ENCODE results near the gene SMIM1. TPM values are rescaled to one million over a fixed set of nuclear protein-coding genes. Genes with fewer than 3 reads are reported as not detected.

SMIM1 gene
- total and polyA plus RNA-seq, 2 donors (not counting 3 experiments of a cell fraction or from before 2014, with no cell fraction given): 1.4 to 2.9 TPM

- Histone ChIP-seq H3K4me2 (ENCODE audit: insufficient read depth, low read length) (no peak overlapping the region), H3K36me3 (ENCODE audit: control insufficient read depth in 2 of 2, extremely low read depth in 1 of 2, insufficient read depth in 2 of 2, low read length in 2 of 2) (peaks cover 3 to 38% of the 10 kb centered on the region in 2 experiments), H3K27me3 (ENCODE audit: control insufficient read depth in 2 of 2, insufficient read depth in 2 of 2, low read length in 2 of 2) (no peaks in the 10 kb centered on the region), H4K20me1 (replicated peaks; ENCODE audit: control insufficient read depth, extremely low read depth, insufficient read depth, low read length) (no peaks in the 10 kb centered on the region), H3K4me1 (ENCODE audit: control insufficient read depth, extremely low read depth, insufficient read depth, low read length) (no peaks in the 10 kb centered on the region), H3K4me3 (replicated peaks in 1 of 3; ENCODE audit: insufficient read depth in 1 of 3, low read depth in 1 of 3, low read length in 3 of 3) (no peak overlapping the region), H3K9ac (replicated peaks; ENCODE audit: extremely low read depth, insufficient read depth, low read length) (no peak overlapping the region), H3K27ac (ENCODE audit: insufficient read depth, low read depth, low read length) (no peak overlapping the region), H3K9me1 (replicated peaks; ENCODE audit: control insufficient read depth, extremely low read depth, insufficient read depth, low read length) (no peaks in the 10 kb centered on the region), H3K79me2 (ENCODE audit: control insufficient read depth, insufficient read depth, low read length) (no peaks in the 10 kb centered on the region), H3K9me3 (replicated peaks; ENCODE audit: control insufficient read depth, insufficient read depth, low read length) (no peaks in the 10 kb centered on the region), H2AFZ (ENCODE audit: low read depth, low read length) (no peak overlapping the region)
- dilution Hi-C loops (cut with MboI; ENCODE audit: extremely low pct_ligation_motif_present, low sequenced_read_pairs): no loop called here
- BruUV-seq (replicated peaks): no TSS peak
- FAIRE-seq: no peak
- TF ChIP-seq CTCF (IDR thresholded peaks at IDR 0.05; ENCODE audit: extremely low read depth in 1 of 2, insufficient read depth in 1 of 2, low read depth in 1 of 2, low read length in 2 of 2): no peak
- no peak for TF ChIP-seq MYC (IDR thresholded peaks at IDR 0.05; ENCODE audit: low read depth, low read length)
- TF ChIP-seq GATA2 (IDR thresholded peaks at IDR 0.05; ENCODE audit: insufficient read depth, insufficient read length, low read depth, low read length): no peak
- ChIA-PET CTCF (no interaction called here), POLR2A (no interaction called here)
- DNase-seq (ENCODE audit: low read depth, low spot score): no peak
- intact Hi-C loops (cut with micrococcal nuclease): no loop called here
These were observed 6.8 kb downstream of the SMIM1 start for GRCh38 chr1:3779265-3779911.

- Histone ChIP-seq H3K36me3 (ENCODE audit: control insufficient read depth in 2 of 2, extremely low read depth in 1 of 2, insufficient read depth in 2 of 2, low read length in 2 of 2) (peaks cover 3 to 40% of the 10 kb centered on the region in 2 experiments), H2AFZ (ENCODE audit: low read depth, low read length) (no peak overlapping the region), H3K4me3 (replicated peaks in 1 of 3; ENCODE audit: insufficient read depth in 1 of 3, low read depth in 1 of 3, low read length in 3 of 3) (no peak overlapping the region), H3K4me1 (ENCODE audit: control insufficient read depth, extremely low read depth, insufficient read depth, low read length) (no peaks in the 10 kb centered on the region), H3K9me1 (replicated peaks; ENCODE audit: control insufficient read depth, extremely low read depth, insufficient read depth, low read length) (no peaks in the 10 kb centered on the region), H3K4me2 (ENCODE audit: insufficient read depth, low read length) (no peak overlapping the region), H3K27me3 (ENCODE audit: control insufficient read depth in 2 of 2, insufficient read depth in 2 of 2, low read length in 2 of 2) (no peaks in the 10 kb centered on the region), H3K9me3 (replicated peaks; ENCODE audit: control insufficient read depth, insufficient read depth, low read length) (no peaks in the 10 kb centered on the region), H3K79me2 (ENCODE audit: control insufficient read depth, insufficient read depth, low read length) (no peaks in the 10 kb centered on the region), H3K9ac (replicated peaks; ENCODE audit: extremely low read depth, insufficient read depth, low read length) (no peak overlapping the region), H4K20me1 (replicated peaks; ENCODE audit: control insufficient read depth, extremely low read depth, insufficient read depth, low read length) (no peaks in the 10 kb centered on the region), H3K27ac (ENCODE audit: insufficient read depth, low read depth, low read length) (no peak overlapping the region)
- CTCF ChIA-PET: no interaction called here
- dilution Hi-C loops (cut with MboI; ENCODE audit: extremely low pct_ligation_motif_present, low sequenced_read_pairs): no loop called here
- no TSS peak for BruUV-seq (replicated peaks)
- intact Hi-C loops (cut with micrococcal nuclease): no loop called here
- POLR2A ChIA-PET: no interaction called here
- no peak for DNase-seq (ENCODE audit: low read depth, low spot score)
- no peak for FAIRE-seq
- TF ChIP-seq GATA2 (IDR thresholded peaks at IDR 0.05; ENCODE audit: insufficient read depth, insufficient read length, low read depth, low read length): no peak
- TF ChIP-seq JUN (IDR thresholded peaks at IDR 0.05; ENCODE audit: borderline replicate concordance, insufficient read depth, insufficient read length, low read depth): no peak
- TF ChIP-seq POLR2A (IDR thresholded peaks at IDR 0.05; ENCODE audit: low read depth, low read length): no peak
- TF ChIP-seq CTCF (IDR thresholded peaks at IDR 0.05; ENCODE audit: extremely low read depth in 1 of 2, insufficient read depth in 1 of 2, low read depth in 1 of 2, low read length in 2 of 2): no peak
- TF ChIP-seq FOS (IDR thresholded peaks at IDR 0.05; ENCODE audit: borderline replicate concordance, insufficient read depth, low read length): no peak
- TF ChIP-seq EZH2 (IDR thresholded peaks at IDR 0.05; ENCODE audit: borderline replicate concordance, low read depth, low read length, severe bottlenecking): no peak
- TF ChIP-seq MAX (IDR thresholded peaks at IDR 0.05; ENCODE audit: insufficient read depth, insufficient read length): no peak
- TF ChIP-seq POLR2AphosphoS5 (IDR thresholded peaks at IDR 0.05; ENCODE audit: insufficient read depth, low read depth, low read length): no peak
- TF ChIP-seq MYC (IDR thresholded peaks at IDR 0.05; ENCODE audit: low read depth, low read length): no peak
These were observed 7.4 kb downstream of the SMIM1 start for GRCh38 chr1:3779912-3780416.

Measured in endothelial cell of umbilical vein (primary cell).